ENCODE measurements around the gene BLCAP.
"Not testable (repeated sequence)": the region's sequence is repeated elsewhere in the genome, so short reads cannot be mapped to it uniquely, and the experiment has no call there.

The BLCAP gene

GRCh38 chr20:37479925-37480691 lies 47.6 kb downstream of the BLCAP start:
- no peak for DNase-seq

GRCh38 chr20:37479266-37479665 lies 48.4 kb downstream of the BLCAP start:
- DNase-seq = no peak

GRCh38 chr20:37477041-37477440 lies 50.6 kb downstream of the BLCAP start:
- DNase-seq = no peak

GRCh38 chr20:37475252-37475651 lies 52.4 kb downstream of the BLCAP start:
- DNase-seq = no peak

GRCh38 chr20:37474386-37474785 lies 53.3 kb downstream of the BLCAP start:
- DNase-seq = no peak

- no peak for DNase-seq
These were observed 54.3 kb downstream of the BLCAP start for GRCh38 chr20:37473249-37474000.

GRCh38 chr20:37472435-37472834 lies 55.2 kb downstream of the BLCAP start:
- DNase-seq = not testable (repeated sequence)

GRCh38 chr20:37471741-37472235 lies 55.9 kb downstream of the BLCAP start:
- no peak for DNase-seq

- not testable (repeated sequence) for DNase-seq
These were observed 57.5 kb downstream of the BLCAP start for GRCh38 chr20:37470190-37470589.

- no peak for DNase-seq
These were observed 58.1 kb downstream of the BLCAP start for GRCh38 chr20:37469531-37469930.

- no peak for DNase-seq
These were observed 58.8 kb downstream of the BLCAP start for GRCh38 chr20:37468886-37469285.
